GM20000 (cell line): ENCODE measurements around the gene EFEMP1.

Source experiments
- DNase-seq: peaks from one replicate; pipeline ENCODE4 v3.0.0; 2012; ENCODE audit warnings: low spot score
- TF ChIP-seq, protein P1 (sequence below): IDR thresholded peaks from 2 replicates; pipeline ENCODE4 v1.5.1; 2012; ENCODE audit warnings: mild to moderate bottlenecking, control low read depth; ENCODE audit errors: extremely low read depth, missing control alignments

Gene EFEMP1

DNA sequence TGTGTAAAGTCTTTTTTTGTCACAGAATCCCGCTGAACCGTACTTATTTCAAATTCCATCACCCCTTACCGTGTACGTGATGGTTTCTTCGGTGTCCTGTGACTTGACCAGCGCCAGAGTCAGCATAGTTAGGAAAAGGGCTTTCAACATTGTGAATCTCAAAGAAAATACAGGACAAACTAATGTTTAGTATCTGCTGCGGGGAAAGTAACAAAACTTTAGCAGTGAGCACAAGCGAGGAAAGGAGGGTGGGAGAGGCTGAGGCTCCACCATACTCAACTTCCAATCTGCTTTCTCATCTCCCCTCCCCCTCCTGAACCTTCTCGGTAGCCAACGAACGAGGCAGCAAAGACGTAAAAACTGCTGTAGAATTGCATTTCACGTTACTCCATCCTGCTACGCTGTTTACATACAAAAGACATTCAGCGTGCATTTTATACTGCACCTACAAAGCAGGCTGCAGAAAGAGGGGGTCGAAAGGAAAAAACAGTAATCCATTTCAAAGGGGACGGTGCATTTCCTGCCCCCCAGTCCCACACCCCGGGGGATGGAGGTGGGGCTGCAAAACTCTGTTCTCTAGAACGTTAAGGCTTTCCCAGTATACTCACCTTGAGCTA lies 1.2 kb downstream of the EFEMP1 start:
- no peak for DNase-seq
- TF ChIP-seq, protein P1, sequence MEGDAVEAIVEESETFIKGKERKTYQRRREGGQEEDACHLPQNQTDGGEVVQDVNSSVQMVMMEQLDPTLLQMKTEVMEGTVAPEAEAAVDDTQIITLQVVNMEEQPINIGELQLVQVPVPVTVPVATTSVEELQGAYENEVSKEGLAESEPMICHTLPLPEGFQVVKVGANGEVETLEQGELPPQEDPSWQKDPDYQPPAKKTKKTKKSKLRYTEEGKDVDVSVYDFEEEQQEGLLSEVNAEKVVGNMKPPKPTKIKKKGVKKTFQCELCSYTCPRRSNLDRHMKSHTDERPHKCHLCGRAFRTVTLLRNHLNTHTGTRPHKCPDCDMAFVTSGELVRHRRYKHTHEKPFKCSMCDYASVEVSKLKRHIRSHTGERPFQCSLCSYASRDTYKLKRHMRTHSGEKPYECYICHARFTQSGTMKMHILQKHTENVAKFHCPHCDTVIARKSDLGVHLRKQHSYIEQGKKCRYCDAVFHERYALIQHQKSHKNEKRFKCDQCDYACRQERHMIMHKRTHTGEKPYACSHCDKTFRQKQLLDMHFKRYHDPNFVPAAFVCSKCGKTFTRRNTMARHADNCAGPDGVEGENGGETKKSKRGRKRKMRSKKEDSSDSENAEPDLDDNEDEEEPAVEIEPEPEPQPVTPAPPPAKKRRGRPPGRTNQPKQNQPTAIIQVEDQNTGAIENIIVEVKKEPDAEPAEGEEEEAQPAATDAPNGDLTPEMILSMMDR = no peak

DNA sequence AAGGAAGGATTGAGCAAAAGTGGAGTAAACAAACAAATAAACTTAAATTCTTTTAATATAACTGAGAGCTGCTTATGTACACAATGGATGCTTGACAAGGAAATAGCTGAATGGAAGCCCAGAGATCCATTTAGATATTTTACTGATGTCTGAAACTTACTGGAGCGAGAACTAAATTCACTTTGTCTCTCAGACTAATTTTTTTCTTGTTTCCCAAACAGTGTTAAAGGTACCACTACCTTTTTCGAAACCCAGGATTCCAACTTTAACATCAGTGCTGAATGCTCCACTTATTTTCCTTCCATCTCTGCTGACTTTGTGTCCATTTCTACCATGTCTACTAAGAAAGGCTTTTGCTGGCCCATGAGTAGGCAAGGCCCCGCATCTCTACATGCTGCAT lies 4.0 kb downstream of the EFEMP1 start:
- no peak for DNase-seq
- TF ChIP-seq, protein P1 = no peak

DNA sequence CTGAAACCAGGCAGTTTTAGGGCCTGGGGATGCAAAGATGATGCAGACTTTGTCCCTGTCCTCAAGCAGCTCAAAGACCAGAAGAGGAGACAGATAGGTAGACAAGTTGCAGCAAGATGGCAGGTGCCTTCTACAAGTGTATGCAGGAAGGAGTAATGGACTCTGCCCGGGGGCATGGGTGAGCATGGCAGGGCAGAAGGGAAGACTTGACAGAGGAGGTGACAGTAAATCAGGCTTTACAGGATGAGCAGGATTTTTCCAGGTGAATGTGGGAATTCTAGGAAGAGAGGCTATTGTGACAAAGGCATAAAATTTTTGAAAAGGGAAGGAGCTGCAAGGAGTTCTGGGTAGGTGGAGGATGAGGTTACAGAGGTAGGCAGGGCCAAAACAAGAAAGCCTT lies 4.7 kb downstream of the EFEMP1 start:
- no peak for DNase-seq

DNA sequence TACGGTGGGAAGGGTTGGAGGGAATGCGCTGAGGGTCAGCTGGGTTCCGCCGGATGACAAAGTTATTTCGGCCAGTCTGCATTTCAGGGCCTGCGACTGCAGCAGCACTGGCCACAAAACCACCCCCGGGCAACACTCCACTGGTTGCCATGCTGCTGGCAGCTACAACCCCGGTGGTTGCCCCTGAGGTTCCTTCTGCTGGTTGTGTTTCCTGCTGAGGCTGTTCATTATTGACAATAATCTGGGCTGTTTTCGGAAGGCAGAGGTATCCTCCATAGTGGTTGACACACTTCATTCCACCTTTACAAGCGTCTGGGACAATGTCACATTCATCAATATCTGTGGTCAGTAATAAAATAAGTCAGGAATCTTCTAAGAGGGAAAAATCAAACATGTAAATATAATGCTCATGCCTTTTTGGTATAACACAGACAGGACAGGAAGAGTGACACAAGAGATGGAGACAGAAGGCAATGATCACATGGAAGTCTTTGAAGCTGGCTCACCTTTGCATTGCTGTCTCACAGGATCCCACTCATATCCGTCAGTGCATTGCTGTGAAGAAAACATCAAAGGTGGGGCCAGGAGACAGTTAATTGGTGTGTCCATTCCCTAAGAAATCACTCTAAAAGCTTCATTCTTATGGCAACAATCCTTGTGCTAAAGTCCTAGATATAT lies 5.7 kb downstream of the EFEMP1 start:
- TF ChIP-seq, protein P1 = no peak

More for the DNA sequence above, 4.7 kb downstream of the EFEMP1 start:
- TF ChIP-seq, protein P1 = no peak

DNA sequence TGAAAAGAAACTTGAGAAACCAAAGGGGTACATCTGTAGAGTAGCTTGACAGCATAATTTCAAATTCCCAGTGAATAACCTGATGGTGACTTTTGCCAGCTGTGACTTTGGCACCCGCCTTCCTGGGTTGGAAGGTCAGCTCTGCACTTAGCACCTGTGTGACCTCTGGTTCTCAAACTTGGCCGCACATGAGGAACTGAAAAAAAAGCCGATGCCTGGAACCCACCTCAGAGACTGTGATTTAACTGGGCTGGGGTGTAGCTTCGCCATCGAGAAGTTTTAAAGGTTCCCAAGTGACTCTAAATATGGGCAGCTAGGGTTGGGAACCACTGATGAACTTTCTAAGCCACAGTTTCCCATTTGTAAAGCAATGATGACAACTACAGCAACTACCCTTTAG lies 6.5 kb downstream of the EFEMP1 start:
- TF ChIP-seq, protein P1 = no peak
- no peak for DNase-seq

More for the DNA sequence above, 5.7 kb downstream of the EFEMP1 start:
- no peak for DNase-seq

DNA sequence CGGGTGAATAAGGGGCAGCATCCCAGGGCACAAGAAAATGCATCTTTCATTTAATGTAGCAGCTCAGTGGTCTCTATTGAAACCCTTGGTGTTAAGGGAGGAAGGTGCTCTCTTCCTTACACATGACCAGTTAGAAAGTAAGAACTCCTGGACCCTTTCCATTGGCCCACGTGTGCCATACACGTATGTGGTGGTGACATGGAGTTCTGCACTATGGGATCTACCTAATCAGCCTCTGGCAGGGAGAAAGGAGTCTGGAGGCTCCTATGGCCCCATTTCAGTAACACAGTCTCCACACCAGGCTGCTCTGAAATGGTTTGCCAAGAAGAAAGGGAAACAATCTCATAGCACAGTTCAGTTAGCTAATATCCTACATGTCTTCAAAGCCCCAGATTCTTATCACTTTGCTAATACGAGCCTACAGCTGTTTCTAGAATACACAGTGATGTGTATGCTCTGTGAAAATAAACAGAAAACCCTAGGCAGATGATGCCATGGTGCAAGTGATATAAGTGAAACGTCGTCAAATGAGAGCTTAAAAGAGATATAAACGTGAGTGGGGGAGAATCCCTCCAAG lies 7.0 kb downstream of the EFEMP1 start:
- TF ChIP-seq, protein P1 = no peak
- no peak for DNase-seq

DNA sequence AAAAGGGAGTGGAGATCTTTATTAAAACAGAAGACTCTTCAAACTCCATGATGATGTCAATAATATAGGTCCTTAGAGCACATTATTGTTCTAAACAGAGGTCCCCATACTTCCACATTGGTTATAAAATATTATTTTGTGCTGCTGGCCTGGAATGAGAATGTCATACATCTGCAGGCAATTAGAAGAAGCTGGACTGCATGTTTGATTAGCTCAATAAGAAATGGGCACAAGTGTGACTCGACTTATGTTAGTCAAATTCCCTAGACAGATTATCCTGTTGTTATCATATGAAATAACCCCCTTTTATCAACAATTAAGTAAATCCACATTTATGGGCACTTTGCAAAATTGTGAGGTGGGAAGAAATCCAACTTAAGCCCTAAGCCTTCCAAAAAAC lies 8.8 kb downstream of the EFEMP1 start:
- TF ChIP-seq, protein P1 = no peak
- no peak for DNase-seq
